Non-pigmented ciliary epithelial cell (primary cell): ENCODE results near the gene PPP6R1.
A peak's percentile ranks its signal among the peaks of the same experiment; 100 is the strongest.

Source experiments
- DNase-seq: peaks from one replicate; pipeline ENCODE4 v3.0.0-alpha.2; 2010; ENCODE audit warnings: low read depth

The PPP6R1 gene

DNA sequence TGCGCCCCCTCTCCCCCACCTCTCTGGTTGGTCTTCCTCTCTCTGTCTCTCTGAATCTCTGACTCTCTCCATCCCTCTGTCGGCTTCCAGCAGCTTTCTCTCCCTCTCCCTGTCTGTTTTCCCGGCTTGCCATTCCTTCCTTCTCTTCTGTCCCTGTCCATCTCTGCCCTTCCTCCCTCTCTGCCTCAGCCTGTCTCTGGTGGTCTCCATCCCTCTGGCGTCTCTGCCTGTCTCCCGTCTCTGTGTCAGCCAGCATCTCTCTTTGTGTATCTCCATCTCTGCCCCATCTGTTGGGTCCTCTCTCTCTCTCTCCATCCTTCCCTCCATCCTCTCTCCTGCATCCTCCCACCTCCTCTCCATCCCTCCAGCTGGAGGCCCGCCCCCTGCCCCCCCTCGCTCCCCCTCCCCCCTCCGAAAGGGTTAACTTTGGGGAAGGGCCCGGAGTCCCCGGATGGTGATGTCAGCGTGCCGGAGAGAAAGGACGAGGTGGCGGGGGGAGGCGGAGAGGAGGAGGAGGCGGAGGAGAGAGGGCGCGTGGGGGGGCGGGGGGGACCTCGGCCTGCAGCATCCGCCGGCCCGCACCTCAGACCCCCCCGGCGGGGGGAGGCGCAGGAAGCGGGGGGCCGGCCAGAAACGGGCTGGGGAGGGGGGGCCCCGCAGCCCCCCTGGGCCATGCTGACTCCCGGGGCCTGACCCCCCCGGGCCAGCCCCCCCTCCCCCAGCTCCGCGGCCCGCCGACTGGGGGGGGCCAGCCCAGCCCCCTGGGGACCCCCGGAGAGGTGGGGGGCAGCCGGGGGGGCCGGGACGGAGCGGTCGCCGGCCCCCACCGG, 24.9 kb upstream of the PPP6R1 start, which contains the start of gene BRSK1:
BRSK1 (plus strand) TSS at position 450 of the 830 bp plus-strand sequence. CDS start 446 bp downstream, outside the sequence.
- DNase-seq: no peak

DNA sequence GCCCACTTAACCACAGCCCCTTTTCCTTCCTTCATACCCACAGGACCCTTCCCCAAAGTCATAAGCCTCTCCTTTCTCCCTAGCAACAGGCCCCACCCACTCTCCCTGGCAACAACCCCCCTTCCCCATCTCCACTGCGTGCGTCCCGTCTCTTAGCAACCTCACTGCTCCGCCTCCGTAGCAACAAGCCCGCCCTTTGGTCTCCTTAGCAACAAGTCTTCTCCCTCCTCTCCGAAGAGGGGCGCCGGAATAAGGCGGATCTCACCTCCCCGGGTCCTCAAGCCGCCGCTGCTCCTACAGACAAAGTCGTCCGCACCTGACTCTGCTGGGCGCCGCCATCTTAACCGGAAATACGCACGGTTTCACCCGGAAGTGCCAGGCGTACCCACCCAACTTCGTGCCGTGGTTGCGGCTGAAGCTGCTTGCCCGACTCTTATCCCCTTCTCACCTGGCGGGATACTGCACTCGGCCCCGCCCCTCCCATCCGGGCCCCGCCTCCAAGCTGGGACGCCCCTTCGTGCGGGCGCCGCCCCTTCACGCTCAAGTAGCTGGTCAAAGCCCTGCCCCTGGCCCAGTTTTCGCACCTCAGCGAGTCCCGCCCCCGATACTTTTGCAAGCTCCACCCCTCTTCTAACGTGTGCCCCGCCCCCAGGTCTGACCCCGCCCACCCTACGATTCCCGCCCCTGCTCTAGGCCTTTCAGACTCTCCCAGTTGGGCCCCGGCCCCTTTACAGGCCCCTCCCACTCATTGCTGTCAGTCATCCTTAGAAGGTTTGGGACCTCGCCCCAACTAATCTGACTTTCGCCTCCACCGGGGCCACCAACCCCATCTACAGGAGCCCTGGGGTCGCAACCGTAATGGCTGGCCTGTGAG, 21.2 kb upstream of the PPP6R1 start, which contains the start of gene HSPBP1:
HSPBP1 (minus strand) TSS at position 341 of the 874 bp plus-strand sequence. CDS start 502 bp downstream, outside the sequence.
- DNase-seq: peak; percentile 60

DNA sequence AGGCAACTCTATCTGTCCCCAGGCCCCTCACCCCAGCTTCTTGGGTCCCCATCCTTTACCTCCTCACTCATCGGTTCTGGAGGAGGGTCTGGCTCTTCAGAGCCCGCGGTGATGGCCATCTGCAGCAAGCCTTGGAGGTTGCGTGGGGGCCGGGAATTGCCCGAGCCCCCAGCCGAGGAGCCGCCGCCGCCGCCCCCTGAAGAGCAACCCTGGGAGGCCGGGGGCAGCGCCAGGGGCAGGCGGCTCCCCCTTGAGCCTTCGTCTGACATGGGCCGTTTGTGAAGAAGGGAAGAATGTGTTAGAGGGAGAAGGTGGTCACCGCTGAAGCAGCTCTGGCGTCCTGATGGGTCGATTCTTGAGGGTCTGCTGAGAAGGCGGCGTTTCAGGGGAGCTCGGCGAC, 20.5 kb upstream of the PPP6R1 start:
- no peak for DNase-seq

DNA sequence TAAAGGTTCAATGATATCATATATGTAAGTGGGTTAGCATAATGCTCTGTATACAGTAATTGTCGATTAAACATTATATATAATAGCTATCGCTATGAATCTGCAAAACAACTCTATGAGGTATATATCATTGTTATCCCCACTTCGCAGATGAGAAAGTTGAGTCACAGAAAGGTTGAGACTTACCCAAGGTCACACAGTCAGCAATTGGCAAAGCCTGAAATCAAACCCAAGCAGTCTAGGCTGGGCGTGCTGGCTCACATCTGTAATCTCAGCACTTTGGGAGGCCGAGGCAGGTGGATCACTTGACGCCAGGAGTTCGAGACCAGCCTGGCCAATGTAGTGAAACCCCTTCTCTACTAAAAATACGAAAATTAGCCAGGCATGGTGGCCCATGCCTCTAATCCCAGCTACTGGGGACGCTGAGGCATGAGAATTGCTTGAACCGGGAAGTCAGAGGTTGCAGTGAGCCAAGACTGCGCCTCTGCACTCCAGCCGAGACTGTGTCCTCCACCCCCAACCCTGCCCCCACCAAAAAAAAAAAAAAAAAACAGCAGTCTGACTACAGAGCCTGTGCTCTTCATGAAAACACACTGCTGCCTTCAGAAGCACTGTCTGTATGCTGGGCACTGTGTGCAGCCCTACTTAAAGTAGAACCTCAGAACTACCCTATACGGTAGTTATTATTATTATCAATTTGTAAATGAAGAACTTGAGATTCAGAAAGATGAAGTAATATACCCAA, 19.7 kb upstream of the PPP6R1 start:
- no peak for DNase-seq

DNA sequence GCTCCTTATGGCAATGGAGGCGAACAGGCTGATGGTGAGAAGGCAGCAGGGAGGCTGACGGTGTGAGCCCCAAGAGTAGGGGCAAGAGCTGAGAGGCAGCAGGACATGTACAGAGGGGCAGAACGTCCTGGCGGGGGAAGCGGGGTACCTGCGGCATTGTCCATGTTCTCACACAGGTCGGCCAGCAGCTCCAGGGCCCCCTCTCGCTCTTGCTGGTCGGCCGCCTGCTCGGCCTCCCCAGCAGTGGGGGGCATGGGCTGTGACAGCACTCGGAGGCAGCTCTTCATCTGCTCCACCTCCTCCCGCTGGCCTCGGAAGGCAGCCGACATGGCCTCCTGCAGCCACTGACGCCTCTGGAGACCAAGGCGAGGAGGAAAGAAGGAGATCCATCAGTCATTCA, 18.7 kb upstream of the PPP6R1 start:
- no peak for DNase-seq

DNA sequence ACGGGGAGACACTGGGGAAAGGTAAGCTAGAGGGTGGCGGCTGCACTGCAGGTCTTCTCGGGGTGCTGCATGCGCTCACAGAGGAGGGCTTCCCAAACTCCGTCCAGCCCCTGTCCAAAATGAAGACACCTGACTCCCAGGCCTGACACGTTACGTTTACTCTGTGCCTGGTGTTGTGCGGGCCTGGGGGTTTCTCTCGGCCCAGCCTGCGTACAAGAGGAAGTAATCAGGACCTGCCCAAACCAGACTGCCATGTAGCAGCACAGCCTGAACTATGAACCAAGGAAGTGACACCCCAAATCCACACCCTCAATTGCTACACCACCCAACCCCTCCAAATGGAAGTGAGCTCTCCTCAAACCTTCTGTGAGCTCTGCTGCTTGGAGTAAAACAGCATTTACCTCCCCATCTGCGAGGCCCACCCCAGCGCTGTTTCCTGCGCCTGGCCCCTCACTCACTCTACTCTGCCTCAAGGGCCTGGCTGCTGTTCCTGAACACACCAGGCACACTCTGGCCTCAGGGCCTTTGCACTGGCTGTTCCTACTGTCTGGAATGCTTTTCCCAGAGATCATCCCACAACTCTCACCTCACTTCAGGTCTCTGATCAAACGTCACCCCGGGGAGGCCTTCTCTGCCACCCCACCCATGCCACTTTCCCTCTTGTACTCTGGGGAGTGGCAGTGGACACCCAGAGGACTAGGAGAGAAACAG, 18.1 kb upstream of the PPP6R1 start:
- DNase-seq: no peak

DNA sequence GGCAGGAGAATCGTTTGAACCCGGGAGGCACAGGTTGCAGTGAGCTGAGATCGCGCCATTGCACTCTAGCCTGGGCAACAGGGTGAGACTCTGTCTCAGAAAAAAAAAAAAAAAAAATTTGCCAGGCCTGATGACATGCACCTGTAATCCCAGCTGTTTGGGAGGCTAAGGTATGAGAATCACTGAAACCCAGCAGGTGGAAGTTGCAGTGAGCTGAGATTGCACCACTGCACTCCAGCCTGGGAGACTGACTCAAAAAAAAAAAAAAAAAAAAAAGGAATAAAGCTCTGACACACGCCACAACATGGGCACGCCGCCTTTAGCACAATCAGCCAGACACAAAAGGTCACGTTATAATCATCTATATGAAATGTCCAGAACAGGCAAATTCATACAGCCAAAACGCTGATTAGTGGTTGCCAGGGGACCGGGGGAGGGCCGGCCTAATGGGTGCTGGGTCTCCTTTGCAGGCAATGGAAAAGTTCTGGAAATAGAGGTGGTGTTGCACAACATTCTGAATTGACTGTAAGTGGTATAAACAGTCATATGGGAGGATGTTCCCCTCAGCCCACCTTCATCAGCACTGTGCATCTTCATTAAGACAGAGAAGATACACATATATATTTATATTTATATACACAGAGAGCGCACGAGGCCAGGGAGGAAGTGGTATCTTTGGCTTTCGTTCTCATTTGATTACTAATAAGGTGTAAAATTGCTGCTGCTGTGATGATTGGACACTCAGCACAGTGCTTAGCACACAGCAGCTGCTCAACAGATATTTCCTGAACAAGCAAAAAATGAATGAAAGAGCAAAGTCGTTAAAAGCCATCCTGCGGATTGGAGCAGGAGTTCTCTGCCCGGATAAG, 17.3 kb upstream of the PPP6R1 start:
- no peak for DNase-seq

DNA sequence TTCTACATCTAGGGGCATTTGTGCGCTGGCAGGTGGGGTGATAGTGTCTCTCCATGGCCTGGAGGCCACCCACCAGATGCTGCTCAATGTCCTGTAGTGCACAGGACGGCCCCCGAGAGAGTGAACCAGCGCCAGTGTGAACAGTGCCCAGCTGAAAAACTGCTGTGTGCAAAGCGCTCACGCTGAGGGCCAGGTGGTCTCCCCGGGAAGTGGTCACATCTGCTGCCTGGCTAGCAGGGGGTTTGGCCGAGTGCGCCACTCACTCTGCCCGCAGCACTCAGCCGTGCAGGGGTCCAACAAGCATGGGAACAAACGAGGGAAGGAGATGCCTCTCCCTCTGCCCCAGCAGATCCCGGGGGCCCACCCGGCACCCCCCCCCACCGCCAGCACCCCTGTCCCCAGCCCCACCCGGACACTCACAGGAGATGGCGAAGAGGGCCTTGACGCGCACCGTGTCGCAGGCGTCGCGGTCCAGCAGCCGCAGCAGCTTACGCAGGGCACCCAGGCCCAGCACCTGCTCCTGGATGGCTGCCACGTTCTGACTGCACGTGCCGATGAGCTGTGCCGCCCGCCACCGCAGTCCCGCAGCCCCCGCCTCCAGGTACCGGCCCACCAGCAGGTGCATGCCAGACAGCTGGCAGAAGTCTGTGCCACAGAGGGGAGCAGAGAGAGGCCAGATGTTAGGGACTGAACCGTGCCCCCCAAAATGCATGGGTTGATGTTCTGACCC, 15.3 kb upstream of the PPP6R1 start:
- DNase-seq: no peak

DNA sequence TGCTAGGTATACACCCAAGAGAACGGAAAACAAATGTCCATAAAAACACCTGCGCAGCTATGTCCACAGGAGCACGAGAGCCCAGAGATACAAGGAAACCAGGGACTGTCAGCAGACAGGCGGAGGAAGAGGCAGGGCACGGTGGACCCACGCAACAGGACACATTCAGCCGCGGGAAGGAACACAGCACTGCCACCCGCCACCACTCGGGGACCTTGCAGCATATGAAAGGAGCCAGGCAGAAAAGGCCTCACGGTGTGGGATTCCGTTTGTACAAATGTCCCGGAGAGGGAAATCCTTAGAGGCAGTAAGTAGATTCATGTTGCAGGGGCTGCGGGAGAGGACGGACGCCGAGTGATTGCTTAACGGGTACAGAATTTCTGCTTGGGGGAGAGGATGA, 13.3 kb upstream of the PPP6R1 start:
- DNase-seq: no peak

DNA sequence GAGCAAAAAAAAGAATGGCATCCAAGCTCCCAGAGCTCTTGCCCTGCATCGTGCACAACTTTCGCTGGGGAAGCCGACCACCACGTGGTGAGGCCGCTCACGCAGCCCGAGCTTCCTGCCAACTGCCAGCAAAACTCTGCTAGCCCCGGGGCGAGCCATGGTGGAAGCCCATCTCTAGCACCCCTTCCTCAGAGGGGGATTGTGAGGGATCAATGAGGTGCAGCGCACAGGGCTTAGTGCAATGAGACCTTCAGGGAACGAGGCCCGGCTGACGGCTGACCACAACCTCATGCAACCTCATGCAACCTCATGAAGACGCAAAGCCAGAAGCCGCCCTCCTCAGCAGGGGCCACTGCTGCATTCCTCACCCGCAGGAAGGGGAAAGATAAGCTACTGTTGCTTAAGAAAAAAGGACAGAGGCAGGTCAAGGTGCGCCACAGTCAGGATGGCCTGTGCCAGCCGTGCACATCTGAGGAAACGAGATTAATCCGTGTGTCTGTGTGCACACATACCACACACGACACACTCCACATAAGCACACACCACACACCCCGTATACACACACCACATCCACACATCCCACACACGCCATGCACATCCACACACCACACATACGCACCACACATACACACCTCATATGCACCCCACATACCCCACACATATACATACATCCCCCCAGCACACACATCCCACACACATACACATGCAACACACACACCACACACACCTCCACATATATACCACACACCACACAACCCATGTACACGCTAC, 11.5 kb upstream of the PPP6R1 start:
- no peak for DNase-seq

DNA sequence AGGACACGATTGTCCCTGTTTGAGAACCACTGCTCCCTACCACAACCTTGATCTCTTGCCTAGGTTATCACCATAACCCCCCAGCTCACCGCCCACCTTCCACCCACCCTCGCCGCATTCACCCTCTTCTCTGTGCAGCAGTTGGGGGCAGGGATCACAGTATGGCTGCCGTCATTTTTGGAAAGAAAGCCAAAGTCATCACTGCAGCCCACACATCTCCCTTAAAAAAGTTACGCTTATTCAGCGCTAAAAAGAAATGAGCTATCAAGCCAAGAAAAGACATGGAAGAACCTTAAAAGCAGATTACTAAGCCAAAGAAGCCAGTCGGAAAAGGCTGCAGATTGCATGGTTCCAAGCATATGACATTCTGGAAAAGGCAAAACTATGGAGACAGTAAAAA, 10.5 kb upstream of the PPP6R1 start:
- no peak for DNase-seq

DNA sequence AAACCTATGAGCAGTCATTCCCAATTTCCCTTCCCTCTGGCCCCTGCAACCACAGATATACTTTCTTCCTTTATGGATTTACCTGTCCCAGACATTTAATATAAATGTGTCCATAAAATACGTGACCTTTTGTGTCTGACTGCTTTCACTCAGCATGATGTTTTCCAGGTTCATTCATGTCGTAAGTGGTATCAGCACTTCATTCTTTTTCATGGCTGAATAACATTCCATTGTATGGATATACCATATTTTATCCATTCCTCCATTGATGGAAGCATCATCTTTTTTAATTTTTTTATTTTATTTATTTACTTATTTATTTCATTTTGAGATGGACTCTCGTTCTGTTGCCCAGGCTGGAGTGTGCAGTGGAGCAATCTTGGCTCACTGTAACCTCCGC, 8.0 kb upstream of the PPP6R1 start:
- DNase-seq: no peak

DNA sequence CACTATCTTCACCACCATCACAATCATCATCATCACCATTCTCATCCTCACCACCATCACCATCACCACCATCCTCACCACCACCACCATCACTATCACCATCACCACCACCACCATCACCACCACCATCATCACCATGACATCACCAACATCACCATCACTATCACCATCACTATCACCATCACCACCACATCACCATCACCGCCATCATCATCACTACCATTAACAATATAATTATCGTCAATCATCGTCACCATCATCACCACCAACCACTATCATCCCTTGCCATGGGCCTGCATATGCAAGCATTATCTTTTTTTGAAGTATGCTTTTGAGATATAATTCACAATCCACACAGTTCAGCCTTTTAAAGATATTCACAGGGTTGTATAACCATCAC, 7.6 kb upstream of the PPP6R1 start:
- DNase-seq: no peak

DNA sequence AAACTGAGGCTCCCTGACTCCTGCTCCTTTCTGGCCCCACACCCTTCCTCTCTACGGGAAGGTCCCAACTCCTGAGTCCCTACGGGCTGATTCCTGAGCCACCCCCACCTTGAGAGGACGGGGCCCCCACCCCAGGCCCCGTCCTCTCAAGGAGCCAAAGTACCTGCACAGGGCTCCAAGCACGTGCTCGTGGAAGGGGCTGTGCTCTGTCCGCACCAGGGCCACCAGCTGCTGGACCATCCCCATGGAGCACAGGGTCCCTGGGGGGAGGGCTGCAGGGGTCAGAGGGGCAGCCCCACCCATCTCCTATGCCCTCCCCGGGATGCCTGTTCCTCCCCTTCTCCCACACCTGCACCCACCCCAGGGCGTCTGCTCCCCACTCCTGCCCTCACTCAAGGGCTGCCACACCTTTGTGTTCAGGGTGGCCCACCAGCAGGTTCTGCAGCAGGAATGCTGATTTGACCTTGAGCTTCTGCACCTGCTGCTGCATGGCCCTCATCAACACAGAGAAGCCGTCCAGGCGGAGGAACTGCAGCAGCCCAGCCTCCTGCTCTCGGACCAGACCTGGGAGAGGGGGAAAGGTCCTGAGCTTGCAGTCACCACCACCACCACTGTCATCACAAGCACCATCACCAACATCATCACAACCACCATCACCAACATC, 7.0 kb upstream of the PPP6R1 start:
- no peak for DNase-seq

DNA sequence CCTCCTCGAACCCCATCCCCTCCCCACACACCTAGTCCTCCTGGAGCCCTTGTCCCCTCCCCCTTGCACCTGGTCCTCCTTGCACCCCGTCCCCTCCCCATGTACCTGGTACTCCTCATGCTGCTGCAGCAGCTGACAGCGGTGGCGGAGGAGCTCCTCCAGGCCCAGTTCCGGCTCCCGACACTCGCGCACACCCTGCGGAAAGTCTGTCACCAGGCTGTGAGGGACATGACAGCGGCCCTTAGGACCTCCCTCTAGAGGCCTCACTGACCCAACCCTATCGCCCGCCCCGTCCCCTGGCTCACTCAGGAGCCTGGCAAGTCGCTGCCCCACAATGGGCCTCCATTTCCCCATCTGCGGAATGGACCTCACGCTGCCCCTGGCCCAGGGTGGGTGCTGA, 6.4 kb upstream of the PPP6R1 start:
- DNase-seq: no peak

DNA sequence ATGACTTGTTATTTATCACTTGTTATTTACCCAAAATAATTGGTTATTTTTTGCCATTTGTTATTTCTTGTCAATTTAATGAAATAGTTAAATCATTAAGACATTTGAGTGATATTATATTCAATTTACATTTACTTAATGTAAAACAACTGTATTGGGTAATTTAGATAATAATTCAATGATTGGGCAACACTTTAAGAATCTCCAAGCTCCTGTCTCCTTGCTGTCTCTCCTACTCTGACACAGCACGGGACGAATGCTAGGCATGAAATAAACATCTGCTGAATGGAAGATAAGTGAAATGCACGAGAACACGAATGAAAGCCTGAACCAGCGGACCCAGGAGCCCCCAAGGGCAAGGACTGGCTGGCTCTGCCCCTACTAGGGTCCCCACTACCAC, 5.7 kb upstream of the PPP6R1 start:
- no peak for DNase-seq

DNA sequence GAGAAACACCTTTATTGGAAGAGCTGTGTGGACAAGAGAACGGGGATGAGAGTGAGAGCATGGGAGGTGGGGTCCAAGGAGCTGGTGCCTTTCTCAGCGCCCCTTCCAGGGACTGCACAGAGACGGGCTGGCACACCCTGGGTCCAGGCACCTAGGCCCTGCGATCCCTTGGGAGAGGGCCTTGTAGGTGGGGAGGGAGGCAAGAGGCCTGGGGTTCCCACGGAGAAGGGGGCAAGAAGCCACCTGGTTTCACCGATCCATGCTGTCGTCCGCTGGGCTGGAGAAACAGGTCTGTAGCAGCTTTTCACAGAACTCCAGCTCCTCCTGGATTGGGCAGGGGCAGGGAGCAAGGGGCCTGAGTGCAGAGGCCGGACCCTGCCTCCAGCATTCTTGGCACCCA, 3.5 kb upstream of the PPP6R1 start:
- DNase-seq: no peak

DNA sequence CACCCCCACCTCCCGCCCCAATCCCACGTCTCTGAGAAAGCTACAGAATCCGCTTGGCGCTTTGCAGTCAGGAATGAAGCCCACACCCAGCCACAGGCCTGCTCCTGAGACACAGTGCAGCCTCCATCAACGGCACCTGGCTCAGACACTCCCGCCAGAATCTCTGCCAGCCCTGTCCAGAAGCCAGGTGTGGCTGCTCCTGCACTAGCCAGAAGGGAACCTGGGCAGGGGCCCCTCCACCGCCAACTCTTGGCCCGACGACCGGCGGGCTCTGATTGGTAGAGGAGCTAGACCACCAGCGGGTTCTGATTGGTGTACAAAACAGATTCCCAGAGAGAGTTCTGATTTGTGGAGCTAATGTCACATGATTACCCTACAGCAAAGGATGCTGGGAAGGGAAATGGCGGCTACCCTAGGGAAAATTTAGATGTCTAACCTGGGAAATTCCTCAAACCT, 2.9 kb upstream of the PPP6R1 start:
- DNase-seq: no peak
